Adipocyte (in vitro differentiated cells): ENCODE results near the gene KISS1.
A peak's percentile ranks its signal among the peaks of the same experiment; 100 is the strongest.
"Not testable (repeated sequence)": the region's sequence is repeated elsewhere in the genome, so short reads cannot be mapped to it uniquely, and the experiment has no call there.

Source experiments
- DNase-seq: peaks from one replicate; pipeline ENCODE4 v3.0.0-alpha.2; 2015; ENCODE audit warnings: low read depth
- H3K27me3 ChIP-seq: replicated peaks from 2 replicates; pipeline ENCODE4 v1.7.0; 2013; ENCODE audit warnings: mild to moderate bottlenecking, low read length, moderate library complexity; ENCODE audit not compliant: control insufficient read depth, insufficient read depth
- H3K36me3 ChIP-seq: 2 replicates; pipeline ENCODE4 v1.7.0; 2013; ENCODE audit warnings: low read length, mild to moderate bottlenecking, moderate library complexity; ENCODE audit not compliant: control insufficient read depth, insufficient read depth, severe bottlenecking
- H3K4me1 ChIP-seq: 2 replicates; pipeline ENCODE4 v1.7.0; 2013; ENCODE audit warnings: mild to moderate bottlenecking, low read length, moderate library complexity; ENCODE audit not compliant: control insufficient read depth, insufficient read depth
- H3K4me3 ChIP-seq: 2 replicates; pipeline ENCODE4 v1.7.0; 2013; ENCODE audit warnings: mild to moderate bottlenecking, low read length, moderate library complexity
- H3K9ac ChIP-seq: 2 replicates; pipeline ENCODE4 v1.7.0; 2013; ENCODE audit warnings: mild to moderate bottlenecking, low read length, moderate library complexity
- H3K9me3 ChIP-seq: 2 replicates; pipeline ENCODE4 v1.7.0; 2013; ENCODE audit warnings: mild to moderate bottlenecking, low read length, moderate library complexity; ENCODE audit not compliant: control insufficient read depth

Gene KISS1, protein sequence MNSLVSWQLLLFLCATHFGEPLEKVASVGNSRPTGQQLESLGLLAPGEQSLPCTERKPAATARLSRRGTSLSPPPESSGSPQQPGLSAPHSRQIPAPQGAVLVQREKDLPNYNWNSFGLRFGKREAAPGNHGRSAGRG

DNA sequence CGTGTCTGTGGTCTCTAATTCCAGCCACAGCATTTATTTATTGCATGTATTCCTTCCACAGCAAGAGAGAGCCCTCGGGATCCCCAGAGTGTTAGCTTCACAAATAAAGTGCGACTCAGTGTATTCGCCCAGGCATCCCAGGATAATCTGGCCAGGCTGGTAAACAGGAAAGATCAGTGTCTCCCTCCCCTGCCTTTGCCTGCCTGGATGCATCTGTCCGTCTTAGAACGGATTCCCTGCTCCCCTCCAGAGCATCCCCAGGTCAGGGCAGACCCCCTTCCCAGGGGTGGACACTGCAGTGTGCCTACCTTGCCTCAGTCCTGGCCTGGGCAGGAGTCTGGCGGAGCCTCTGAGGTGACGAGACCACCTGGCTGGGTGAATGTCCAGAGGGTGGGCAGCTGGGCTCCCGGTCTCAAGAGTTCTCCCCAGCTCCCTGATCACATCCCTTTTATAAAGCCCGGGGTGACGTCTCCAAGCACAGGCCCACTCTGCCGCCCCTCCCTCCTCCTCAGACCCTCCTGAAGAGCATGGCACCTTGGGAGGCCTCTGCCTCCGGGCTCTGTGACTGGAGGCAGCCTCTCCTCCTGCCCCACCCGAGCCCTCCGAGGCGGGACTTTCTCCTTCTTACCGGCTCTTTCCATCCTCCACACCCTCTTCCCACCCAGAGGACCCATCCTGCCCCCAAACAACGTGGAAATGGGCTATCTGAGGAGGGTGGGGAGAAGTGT is at the start of gene KISS1:
KISS1 (minus strand) TSS at position 424 of the 728 bp plus-strand sequence. CDS start 3,615 bp downstream, outside the sequence.
- peaks cover 74% of the 10 kb centered on the region for H3K27me3 ChIP-seq
- no peak for DNase-seq

GRCh38 chr1:204242920-204243319 is 46.6 kb upstream of the KISS1 start:
- Histone ChIP-seq H3K4me1 (no peaks in the 10 kb centered on the region), H3K9ac (no peak overlapping the region), H3K9me3 (no peaks in the 10 kb centered on the region), H3K36me3 (no peaks in the 10 kb centered on the region), H3K27me3 (peaks cover 2% of the 10 kb centered on the region), H3K4me3 (no peak overlapping the region)
- DNase-seq, result no peak

More for the DNA sequence above, at the start of gene KISS1:
- no peaks in the 10 kb centered on the region for H3K9me3 ChIP-seq
- H3K36me3 ChIP-seq, result no peaks in the 10 kb centered on the region
- peaks cover 7% of the 10 kb centered on the region for H3K4me1 ChIP-seq
- H3K9ac ChIP-seq, result no peak within 1 kb of the TSS
- H3K4me3 ChIP-seq, result no peak within 1 kb of the TSS

- Histone ChIP-seq H3K9me3 (no peaks in the 10 kb centered on the region), H3K27me3 (peaks cover 2% of the 10 kb centered on the region), H3K9ac (no peak overlapping the region), H3K4me3 (no peak overlapping the region), H3K4me1 (no peaks in the 10 kb centered on the region), H3K36me3 (no peaks in the 10 kb centered on the region)
- DNase-seq, result no peak
These were observed 45.6 kb upstream of the KISS1 start for GRCh38 chr1:204241914-204242313.

DNA sequence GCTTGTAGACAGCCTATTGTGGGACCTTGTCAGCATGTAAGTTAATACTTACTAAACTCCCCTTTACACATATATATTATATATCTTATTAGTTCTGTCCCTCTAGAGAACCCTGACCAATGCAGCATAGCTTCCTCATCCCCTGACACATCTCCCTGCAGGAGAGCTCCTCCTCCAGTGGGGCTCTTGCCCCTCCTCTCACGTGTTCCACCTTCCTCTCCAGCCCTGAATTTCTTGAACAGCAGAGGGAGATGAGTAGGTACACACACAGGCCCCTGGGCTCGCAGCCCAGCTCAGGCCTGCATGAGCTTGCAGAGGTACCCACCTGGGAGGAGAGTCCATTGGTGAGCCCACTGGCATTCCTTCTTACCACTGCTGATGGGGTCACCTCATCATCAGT is 44.8 kb upstream of the KISS1 start:
- Histone ChIP-seq H3K27me3 (peaks cover 2% of the 10 kb centered on the region), H3K36me3 (no peaks in the 10 kb centered on the region), H3K4me1 (no peaks in the 10 kb centered on the region), H3K4me3 (no peak overlapping the region), H3K9me3 (peaks cover 4% of the 10 kb centered on the region), H3K9ac (no peak overlapping the region)
- DNase-seq, result no peak

GRCh38 chr1:204240233-204240632 is 43.9 kb upstream of the KISS1 start:
- DNase-seq, result no peak
- peaks cover 4% of the 10 kb centered on the region for H3K9me3 ChIP-seq
- no peaks in the 10 kb centered on the region for H3K27me3 ChIP-seq
- no peak overlapping the region for H3K9ac ChIP-seq
- no peaks in the 10 kb centered on the region for H3K4me1 ChIP-seq
- H3K36me3 ChIP-seq, result no peaks in the 10 kb centered on the region
- no peak overlapping the region for H3K4me3 ChIP-seq

- H3K36me3 ChIP-seq, H3K9ac ChIP-seq, H3K4me3 ChIP-seq, DNase-seq, H3K9me3 ChIP-seq, H3K4me1 ChIP-seq, H3K27me3 ChIP-seq: not testable (repeated sequence)
These were observed 43.1 kb upstream of the KISS1 start for GRCh38 chr1:204239401-204239800.

GRCh38 chr1:204238520-204238919 is 42.2 kb upstream of the KISS1 start:
- H3K4me3 ChIP-seq, H3K36me3 ChIP-seq, H3K9ac ChIP-seq, H3K27me3 ChIP-seq, DNase-seq, H3K4me1 ChIP-seq, H3K9me3 ChIP-seq: not testable (repeated sequence)

DNA sequence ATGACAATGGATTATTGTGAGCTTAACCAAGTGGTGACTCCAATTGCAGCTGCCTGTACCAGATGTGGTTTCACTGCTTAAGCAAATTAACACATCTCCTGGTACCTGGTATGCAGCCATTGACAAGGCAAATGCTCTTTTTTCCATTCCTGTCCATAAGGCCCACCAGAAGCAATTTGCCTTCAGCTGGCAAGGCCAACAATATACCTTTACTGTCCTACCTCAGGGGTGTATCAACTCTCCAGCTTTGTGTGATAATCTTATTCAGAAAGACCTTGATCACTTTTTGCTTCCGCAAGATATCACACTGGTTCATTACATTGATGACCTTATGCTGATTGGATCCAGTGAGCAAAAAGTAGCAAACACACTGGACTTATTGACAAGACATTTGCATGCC is 41.2 kb upstream of the KISS1 start:
- not testable (repeated sequence) for H3K4me1 ChIP-seq, H3K4me3 ChIP-seq, H3K36me3 ChIP-seq, H3K9me3 ChIP-seq, H3K9ac ChIP-seq, DNase-seq, H3K27me3 ChIP-seq

DNA sequence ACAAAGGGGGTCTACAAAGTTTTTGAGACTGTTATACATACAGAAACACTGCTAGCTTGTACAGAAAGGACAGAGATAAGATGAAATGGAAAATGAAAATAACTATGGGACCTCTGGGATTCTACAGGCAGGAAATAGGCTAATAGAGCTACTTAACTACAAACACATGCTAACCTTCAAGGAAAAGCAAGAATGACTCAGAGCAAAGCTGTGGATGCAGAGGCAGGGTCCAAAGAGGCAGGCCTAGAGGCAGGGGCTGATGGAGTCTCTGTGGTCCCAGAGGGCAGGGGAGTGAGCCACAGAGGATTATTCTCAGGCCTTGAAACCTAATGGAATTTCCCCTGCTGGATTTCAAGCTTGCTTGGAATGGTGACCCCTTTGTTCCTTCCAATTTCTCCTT is 36.2 kb upstream of the KISS1 start:
- H3K4me3 ChIP-seq, result no peak overlapping the region
- peak; percentile 71 for DNase-seq
- H3K27me3 ChIP-seq, result no peaks in the 10 kb centered on the region
- no peaks in the 10 kb centered on the region for H3K36me3 ChIP-seq
- peaks cover 4% of the 10 kb centered on the region for H3K9me3 ChIP-seq
- H3K4me1 ChIP-seq, result no peaks in the 10 kb centered on the region
- H3K9ac ChIP-seq, result no peak overlapping the region

GRCh38 chr1:204230211-204230610 is 33.9 kb upstream of the KISS1 start:
- DNase-seq, result no peak
- no peaks in the 10 kb centered on the region for H3K4me1 ChIP-seq
- no peak overlapping the region for H3K9ac ChIP-seq
- H3K9me3 ChIP-seq, result no peaks in the 10 kb centered on the region
- no peaks in the 10 kb centered on the region for H3K27me3 ChIP-seq
- no peak overlapping the region for H3K4me3 ChIP-seq
- no peaks in the 10 kb centered on the region for H3K36me3 ChIP-seq

- H3K9ac ChIP-seq, result no peak overlapping the region
- no peaks in the 10 kb centered on the region for H3K9me3 ChIP-seq
- H3K27me3 ChIP-seq, result no peaks in the 10 kb centered on the region
- H3K36me3 ChIP-seq, result no peaks in the 10 kb centered on the region
- no peaks in the 10 kb centered on the region for H3K4me1 ChIP-seq
- no peak overlapping the region for H3K4me3 ChIP-seq
- no peak for DNase-seq
These were observed 32.6 kb upstream of the KISS1 start for GRCh38 chr1:204228896-204229295.
